MCF 10A (cell line): ENCODE measurements around the gene CPA4. TPM values are rescaled to one million over a fixed set of nuclear protein-coding genes. Genes with fewer than 3 reads are reported as not detected.

Source experiments
- BruUV-seq: library from RNA; stranded (reverse); fragments of 400-500 nt; replicated peaks from 2 replicates; lab custom pipeline; 2021; lab: Mats Ljungman, UMichigan
- CTCF ChIA-PET: fragments of 300-600 bp; sonication (Branson Sonifier 250); formaldehyde crosslinking; extraction: SDS; loops from one replicate; lab custom pipeline; 2021; ENCODE audit warnings: antibody characterized with exemption, inconsistent platforms; lab: Yijun Ruan, JAX
- POLR2A ChIA-PET: fragments of 300-600, 350-650 bp; sonication (Branson Sonifier 250); formaldehyde crosslinking; extraction: SDS; loops from one replicate; lab custom pipeline; 2020; ENCODE audit warnings: antibody characterized with exemption, inconsistent platforms; lab: Yijun Ruan, JAX
- DNase-seq: peaks from one replicate; pipeline ENCODE4 v3.0.0-alpha.2; 2018; ENCODE audit not compliant: unreplicated experiment
- H3K27ac Mint-ChIP-seq: one replicate; pipeline ENCODE4 v1.8.0; 2022; ENCODE audit warnings: mild to moderate bottlenecking, low read depth, mixed read lengths; ENCODE audit not compliant: unreplicated experiment
- H3K27me3 Mint-ChIP-seq: one replicate; pipeline ENCODE4 v1.8.0; 2022; ENCODE audit warnings: mixed read lengths; ENCODE audit not compliant: insufficient read depth, unreplicated experiment
- H3K36me3 Mint-ChIP-seq: one replicate; pipeline ENCODE4 v1.8.0; 2022; ENCODE audit warnings: mild to moderate bottlenecking, moderate library complexity, mixed read lengths; ENCODE audit not compliant: insufficient read depth, unreplicated experiment
- H3K4me1 Mint-ChIP-seq: one replicate; pipeline ENCODE4 v1.8.0; 2022; ENCODE audit warnings: mixed read lengths; ENCODE audit not compliant: insufficient read depth, unreplicated experiment
- H3K4me3 Mint-ChIP-seq: one replicate; pipeline ENCODE4 v1.8.0; 2022; ENCODE audit warnings: mild to moderate bottlenecking, moderate library complexity, mixed read lengths; ENCODE audit not compliant: unreplicated experiment
- H3K9me3 Mint-ChIP-seq: one replicate; pipeline ENCODE4 v1.8.0; 2022; ENCODE audit warnings: mixed read lengths; ENCODE audit not compliant: unreplicated experiment
- intact Hi-C: fragments of 100-400 bp; cut with micrococcal nuclease; formaldehyde crosslinking; loops from 2 replicates; pipeline ENCODE4 v1.14.1; 2022
- total RNA-seq: library from RNA; stranded (reverse); gene quantifications from 2 replicates; pipeline ENCODE4 v1.2.3, GENCODE V29; 2022
- TF ChIP-seq, protein P1 (sequence below): fragments of 200-600 bp; IDR thresholded peaks from one replicate; pipeline ENCODE4 v1.8.0; 2022; ENCODE audit warnings: antibody characterized with exemption, mild to moderate bottlenecking; ENCODE audit not compliant: unreplicated experiment

Gene CPA4
- total RNA-seq, 1 experiment from 2014 or later: 4.3 TPM

DNA sequence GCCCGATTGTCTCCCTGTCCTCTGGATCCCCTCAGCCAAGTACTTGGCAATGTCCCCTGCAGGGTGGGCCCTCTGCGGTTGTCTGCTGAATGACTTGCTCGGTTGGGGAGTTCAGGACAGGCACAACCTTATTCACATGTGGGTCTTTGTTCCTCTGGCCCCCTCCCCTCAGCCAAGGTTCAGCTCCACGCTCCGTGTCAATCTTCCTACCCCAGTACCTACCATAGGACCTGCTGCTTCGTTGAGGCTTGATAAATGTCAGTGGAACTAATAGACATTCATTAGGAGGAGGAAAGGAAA lies 58.8 kb downstream of the CPA4 start:
- Mint-ChIP-seq H3K27ac (no peak overlapping the region), H3K9me3 (no peaks in the 10 kb centered on the region), H3K27me3 (no peaks in the 10 kb centered on the region), H3K4me1 (peaks cover 52% of the 10 kb centered on the region), H3K4me3 (peak overlapping the region; percentile 29), H3K36me3 (no peaks in the 10 kb centered on the region)
- ChIA-PET POLR2A (interaction anchor here (1.2 to 2.3 kb wide), 2 partner anchors 18 to 58 kb away, joined by 4 to 12 read pairs; partner anchors contain the start of gene CPA4), CTCF (interaction anchor here (0.7 kb wide), 1 partner anchor 214 kb away, joined by 3 read pairs; no protein-coding TSS in a partner anchor)
- TF ChIP-seq, protein P1, sequence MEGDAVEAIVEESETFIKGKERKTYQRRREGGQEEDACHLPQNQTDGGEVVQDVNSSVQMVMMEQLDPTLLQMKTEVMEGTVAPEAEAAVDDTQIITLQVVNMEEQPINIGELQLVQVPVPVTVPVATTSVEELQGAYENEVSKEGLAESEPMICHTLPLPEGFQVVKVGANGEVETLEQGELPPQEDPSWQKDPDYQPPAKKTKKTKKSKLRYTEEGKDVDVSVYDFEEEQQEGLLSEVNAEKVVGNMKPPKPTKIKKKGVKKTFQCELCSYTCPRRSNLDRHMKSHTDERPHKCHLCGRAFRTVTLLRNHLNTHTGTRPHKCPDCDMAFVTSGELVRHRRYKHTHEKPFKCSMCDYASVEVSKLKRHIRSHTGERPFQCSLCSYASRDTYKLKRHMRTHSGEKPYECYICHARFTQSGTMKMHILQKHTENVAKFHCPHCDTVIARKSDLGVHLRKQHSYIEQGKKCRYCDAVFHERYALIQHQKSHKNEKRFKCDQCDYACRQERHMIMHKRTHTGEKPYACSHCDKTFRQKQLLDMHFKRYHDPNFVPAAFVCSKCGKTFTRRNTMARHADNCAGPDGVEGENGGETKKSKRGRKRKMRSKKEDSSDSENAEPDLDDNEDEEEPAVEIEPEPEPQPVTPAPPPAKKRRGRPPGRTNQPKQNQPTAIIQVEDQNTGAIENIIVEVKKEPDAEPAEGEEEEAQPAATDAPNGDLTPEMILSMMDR: no peak
- DNase-seq: no peak
- intact Hi-C loops: loop anchor here (10.0 kb wide), 1 partner anchor 147 kb away; the partner anchor contains the start of genes SSMEM1 and TMEM209
- no TSS peak for BruUV-seq

DNA sequence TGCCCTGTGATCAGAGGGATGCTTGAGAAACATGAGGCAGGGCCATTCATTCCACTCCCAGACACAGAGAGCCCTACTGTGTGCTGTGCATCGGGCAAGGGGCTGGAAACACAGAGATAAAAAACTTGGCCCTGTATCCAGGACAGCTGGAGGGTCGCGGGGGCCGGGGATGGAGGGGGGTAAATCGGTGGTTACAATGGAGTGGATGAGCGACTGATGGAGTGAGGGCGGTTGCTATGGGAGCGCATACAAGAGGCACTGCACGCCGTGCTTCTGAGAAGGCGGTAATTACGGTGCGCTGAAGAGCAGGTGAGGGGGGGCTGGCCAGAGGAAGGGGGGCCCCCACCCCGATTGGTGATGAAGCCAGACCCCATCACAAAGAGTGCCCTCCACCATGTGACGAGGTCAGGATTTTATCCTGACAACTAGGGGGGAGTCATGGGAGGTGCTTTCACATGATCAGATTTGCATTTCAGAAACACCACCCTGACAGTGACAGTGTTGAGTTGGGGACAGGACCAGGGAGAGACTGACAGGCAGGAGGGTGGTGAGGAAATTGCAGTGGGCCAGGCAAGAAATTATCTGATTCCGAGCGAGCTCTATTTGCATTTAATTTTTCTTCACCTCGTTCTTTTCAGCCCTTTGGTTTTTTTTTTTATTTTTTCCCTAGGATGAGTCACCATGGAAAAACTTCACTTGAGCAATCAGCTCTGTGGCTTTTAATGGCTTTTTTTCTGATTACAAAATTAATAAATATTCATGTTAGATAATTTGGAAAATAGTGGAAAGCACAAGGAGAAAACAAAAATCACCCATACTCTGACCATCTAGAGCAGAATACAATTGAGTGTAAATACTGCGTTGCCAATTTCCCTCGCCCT lies 59.5 kb downstream of the CPA4 start:
- CTCF ChIA-PET: interaction anchor here (0.7 to 0.9 kb wide), 2 partner anchors 58 to 215 kb away, joined by 3 read pairs; no protein-coding TSS in a partner anchor
- peaks cover 57% of the 10 kb centered on the region for H3K4me1 Mint-ChIP-seq
- H3K27me3 Mint-ChIP-seq: no peaks in the 10 kb centered on the region
- H3K27ac Mint-ChIP-seq: no peak overlapping the region
- intact Hi-C loops: loop anchor here (10.0 kb wide), 1 partner anchor 148 kb away; the partner anchor contains the start of genes SSMEM1 and TMEM209
- H3K4me3 Mint-ChIP-seq: peak overlapping the region; percentile 29
- peak; percentile 65 for DNase-seq
- TF ChIP-seq, protein P1: no peak
- BruUV-seq: no TSS peak
- POLR2A ChIA-PET: interaction anchor here (0.6 to 2.3 kb wide), 5 partner anchors 11 to 486 kb away, joined by 3 to 12 read pairs (median 4); partner anchors contain the start of gene CPA4
- no peaks in the 10 kb centered on the region for H3K9me3 Mint-ChIP-seq
- H3K36me3 Mint-ChIP-seq: peaks cover 5% of the 10 kb centered on the region

- H3K27ac Mint-ChIP-seq: no peak overlapping the region
- BruUV-seq: no TSS peak
- H3K4me1 Mint-ChIP-seq: peaks cover 57% of the 10 kb centered on the region
- ChIA-PET POLR2A (interaction anchor here (0.6 to 2.3 kb wide), 4 partner anchors 10 to 60 kb away, joined by 3 to 12 read pairs (median 4); partner anchors contain the start of gene CPA4), CTCF (interaction anchor here (0.7 to 0.9 kb wide), 2 partner anchors 58 to 59 kb away, joined by 3 to 6 read pairs; no protein-coding TSS in a partner anchor)
- H3K4me3 Mint-ChIP-seq: no peak overlapping the region
- no peaks in the 10 kb centered on the region for H3K9me3 Mint-ChIP-seq
- DNase-seq: no peak
- H3K36me3 Mint-ChIP-seq: peaks cover 7% of the 10 kb centered on the region
- intact Hi-C loops: loop anchor here (10.0 kb wide), 1 partner anchor 148 kb away; the partner anchor contains the start of genes SSMEM1 and TMEM209
- H3K27me3 Mint-ChIP-seq: no peaks in the 10 kb centered on the region
- TF ChIP-seq, protein P1: no peak
Measured at GRCh38 chr7:130353196-130353595, 60.2 kb downstream of the CPA4 start.
